CD1c-positive myeloid dendritic cell (primary cell): Measurements from ENCODE around the gene C22orf42.
"Not testable (repeated sequence)": the region's sequence is repeated elsewhere in the genome, so short reads cannot be mapped to it uniquely, and the experiment has no call there.

ENCODE experiments used
- DNase-seq: peaks from one replicate; pipeline ENCODE4 v3.0.0-alpha.2; 2016; ENCODE audit errors: extremely low spot score

The C22orf42 gene

GRCh38 chr22:32135958-32136357 lies 23.1 kb downstream of the C22orf42 start:
- DNase-seq: peak; percentile 34

DNA sequence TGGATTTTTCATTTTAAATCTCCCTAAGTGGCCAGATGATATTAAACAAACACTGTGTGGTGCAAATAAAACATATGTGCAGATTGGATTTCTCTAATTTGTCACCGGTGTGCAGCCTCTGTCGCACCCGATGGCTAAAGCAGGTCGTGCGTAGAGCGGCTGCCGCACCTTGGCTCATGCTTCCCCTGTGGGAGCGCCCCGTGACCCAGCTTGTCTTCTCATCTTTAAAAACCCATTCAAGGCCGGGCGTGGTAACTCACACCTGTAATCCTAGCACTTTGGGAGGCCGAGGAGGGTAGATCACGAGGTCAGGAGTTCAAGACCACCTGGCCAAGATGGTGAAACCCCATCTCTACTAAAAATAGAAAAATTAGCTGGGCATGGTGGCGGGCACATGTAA lies 24.3 kb downstream of the C22orf42 start:
- DNase-seq: not testable (repeated sequence)

DNA sequence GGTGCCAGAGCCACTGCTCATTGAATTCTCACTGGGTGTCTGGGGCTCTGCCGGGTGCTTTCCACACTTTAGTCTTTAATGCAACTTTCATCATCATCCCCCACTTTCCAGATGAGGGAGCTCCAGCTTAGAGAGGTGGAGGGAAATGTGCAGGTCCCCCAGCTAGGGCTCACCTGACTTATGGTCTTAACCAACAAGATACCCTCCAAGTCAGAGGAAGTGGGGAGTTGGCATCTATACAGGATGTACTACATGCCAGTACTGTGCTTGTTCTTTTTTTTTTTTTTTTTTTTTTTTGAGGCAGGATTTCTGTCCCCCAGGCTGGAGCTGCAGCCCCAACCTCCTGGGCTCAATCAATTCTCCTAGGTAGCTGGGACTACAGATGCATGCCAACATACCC lies 26.3 kb downstream of the C22orf42 start:
- DNase-seq: no peak

DNA sequence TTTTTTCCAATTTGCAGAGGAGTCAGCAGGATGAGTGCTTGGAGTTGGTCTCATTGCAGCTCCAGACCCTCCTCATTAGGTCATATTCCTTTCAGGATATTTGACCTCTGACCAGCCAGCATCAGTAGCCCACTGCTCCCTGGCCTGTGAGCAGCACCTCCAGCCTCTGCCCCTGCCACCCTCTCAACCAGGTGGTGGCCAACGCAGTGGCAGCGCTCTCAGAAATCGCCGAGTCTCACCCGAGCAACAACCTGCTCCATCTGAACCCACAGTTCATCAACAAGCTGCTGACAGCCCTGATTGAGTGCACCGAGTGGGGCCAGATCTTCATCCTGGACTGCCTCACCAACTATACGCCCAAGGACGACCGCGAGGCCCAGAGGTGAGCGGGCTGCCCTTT lies 27.0 kb downstream of the C22orf42 start:
- DNase-seq: no peak

GRCh38 chr22:32130464-32130863 lies 28.6 kb downstream of the C22orf42 start:
- no peak for DNase-seq

DNA sequence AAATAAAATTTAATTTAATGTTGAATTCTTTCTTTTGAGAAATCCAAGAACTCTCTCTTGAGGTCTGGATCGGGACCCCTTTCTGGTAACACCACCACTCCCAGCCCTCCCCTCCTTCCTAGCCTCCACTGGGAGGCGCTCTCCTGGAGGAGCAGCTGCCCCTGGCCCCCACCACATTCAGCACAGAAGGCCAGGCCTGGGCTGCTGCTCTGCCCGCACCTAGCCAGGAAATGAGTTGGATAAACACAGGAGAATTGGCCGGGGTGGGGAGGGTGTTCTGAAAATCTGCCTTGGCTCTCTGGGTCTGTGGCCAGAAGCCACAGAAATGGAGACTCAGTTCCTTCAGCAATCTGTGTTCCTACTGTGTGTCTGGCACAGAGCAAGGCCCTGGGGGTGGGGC lies 31.2 kb downstream of the C22orf42 start:
- no peak for DNase-seq

- no peak for DNase-seq
Measured at GRCh38 chr22:32123657-32124056, 35.4 kb downstream of the C22orf42 start.

DNA sequence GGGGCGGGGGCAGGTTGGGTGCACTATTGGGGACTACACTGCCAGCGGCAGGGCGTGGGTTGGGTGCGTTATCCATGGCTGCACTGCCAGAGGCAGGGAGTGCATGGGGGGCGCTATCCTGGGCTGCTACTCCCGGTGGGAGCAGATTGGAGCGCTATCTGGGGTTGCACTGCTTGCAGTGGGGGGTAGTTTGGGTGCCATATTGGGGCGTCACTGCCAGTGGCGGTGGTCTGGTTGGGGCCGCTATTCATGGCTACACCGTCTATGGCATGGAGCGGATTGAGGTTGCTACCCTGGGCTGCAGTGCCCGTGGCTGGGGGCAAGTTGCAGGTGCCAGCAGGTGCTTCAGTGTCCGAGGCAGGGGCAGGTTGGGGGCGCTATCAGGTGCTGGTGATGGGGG lies 36.2 kb downstream of the C22orf42 start:
- DNase-seq: no peak

- DNase-seq: no peak
Measured at GRCh38 chr22:32120603-32121002, 38.5 kb downstream of the C22orf42 start.

DNA sequence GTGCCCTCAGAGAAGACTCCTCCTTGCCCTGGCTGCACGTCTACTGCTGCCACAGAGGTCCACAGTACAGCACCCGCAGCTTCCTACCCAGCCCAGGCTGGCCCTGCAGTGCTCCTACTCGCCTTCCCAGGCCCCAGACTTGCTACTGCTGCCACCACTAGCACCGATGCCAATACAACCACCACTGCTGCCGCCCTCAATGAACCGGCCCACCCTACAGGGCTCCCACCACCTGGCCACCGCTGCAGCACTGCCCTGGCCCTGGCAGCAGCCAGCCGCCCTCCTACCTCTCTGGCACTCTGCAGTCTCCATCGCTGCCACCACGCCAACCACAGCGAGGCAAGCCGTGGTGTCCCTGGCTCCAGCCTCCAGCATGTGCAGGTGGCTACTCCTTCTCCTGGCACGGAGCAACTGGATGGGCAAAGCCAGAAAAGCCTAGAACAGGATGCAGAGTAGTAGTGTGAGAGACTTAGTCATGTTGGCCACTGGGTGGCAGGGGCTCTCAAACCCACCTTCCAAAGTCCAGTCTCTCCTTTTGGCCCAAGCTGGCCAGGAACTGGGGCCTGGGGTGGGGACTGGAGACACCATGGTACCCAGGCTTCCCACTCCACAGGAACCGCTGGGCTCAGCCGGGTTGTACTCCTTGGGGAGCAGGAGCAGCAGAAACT lies 39.4 kb downstream of the C22orf42 start:
- DNase-seq: no peak

DNA sequence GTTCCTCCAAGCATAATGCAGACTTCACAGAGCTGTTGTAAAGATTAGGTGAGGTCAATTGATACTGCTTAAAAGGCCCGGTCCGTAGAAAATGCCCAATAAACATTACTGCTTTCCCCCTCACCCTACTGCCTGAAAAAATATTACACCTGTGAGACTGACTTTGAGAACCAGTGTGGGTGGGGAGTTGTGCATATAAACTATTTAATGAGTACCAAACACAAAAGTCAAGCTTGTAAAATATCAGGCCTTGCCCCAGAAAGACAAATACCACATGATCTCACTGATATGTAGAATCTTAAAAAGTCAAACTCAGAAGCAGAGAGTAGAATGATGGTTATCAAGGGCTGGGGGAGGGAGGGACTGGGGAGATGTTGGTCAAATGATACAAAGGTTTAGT lies 46.7 kb downstream of the C22orf42 start:
- DNase-seq: no peak

DNA sequence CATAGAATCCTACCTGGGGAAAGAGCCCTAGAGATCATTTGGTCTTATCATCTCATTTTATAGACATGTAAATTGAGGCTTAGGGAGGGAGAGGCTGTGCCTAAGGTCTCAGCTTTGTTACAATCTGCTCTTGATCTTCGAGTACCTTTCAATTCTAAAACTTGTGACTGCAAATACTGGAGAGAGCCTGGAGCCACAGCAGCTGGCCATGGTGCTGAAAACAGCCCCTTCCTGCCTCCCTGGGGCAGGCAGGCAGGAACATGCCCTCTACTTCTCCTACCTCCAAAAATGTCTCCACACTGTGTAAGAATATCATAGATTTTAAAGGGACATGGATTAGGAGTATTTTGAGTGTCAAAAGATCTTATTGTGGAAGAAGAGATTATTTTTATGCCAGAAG lies 52.2 kb downstream of the C22orf42 start:
- DNase-seq: no peak

GRCh38 chr22:32103658-32104315 lies 55.3 kb downstream of the C22orf42 start:
- DNase-seq: peak; percentile 64

DNA sequence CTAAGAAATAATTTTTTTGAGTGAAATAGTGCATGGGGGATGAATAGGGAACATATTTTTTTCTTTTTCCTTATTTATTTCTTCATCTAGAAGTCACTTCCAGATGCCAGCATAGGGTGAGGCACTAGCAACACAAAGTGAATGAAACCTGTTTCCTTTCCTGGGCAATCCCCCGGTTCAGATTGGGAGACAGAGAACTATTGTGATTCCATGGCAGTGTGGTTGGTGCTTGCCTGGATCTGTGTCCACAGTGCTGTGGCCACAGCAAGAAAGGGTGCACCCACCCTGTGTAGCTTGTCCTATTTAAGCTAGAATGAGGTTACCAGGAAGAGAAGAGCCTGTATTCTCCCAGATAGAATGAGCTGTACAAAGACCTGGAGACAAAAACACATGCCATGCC lies 58.4 kb downstream of the C22orf42 start:
- no peak for DNase-seq
